HG02678 (cell line): ENCODE measurements around the gene LIPG.
"Not testable (repeated sequence)": the region's sequence is repeated elsewhere in the genome, so short reads cannot be mapped to it uniquely, and the experiment has no call there.

ENCODE experiments used
- ATAC-seq: cut with Tn5 transposase; IDR thresholded peaks from one replicate; pipeline ENCODE4 v1.9.1; 2021; ENCODE audit warnings: mild to moderate bottlenecking, moderate library complexity; ENCODE audit not compliant: unreplicated experiment

LIPG gene

GRCh38 chr18:49561289-49562193 lies at the start of gene LIPG:
Gene LIPG, plus strand, starts transcription at chr18:49562057. Its CDS starts 252 bp downstream, at chr18:49562309.
- ATAC-seq: peak; percentile 81

GRCh38 chr18:49512876-49513275 lies 49.0 kb upstream of the LIPG start:
- ATAC-seq: not testable (repeated sequence)

- ATAC-seq: no peak
These were observed 47.3 kb upstream of the LIPG start for GRCh38 chr18:49514577-49514976.

GRCh38 chr18:49515003-49515402 lies 46.9 kb upstream of the LIPG start:
- ATAC-seq: not testable (repeated sequence)

GRCh38 chr18:49515516-49515915 lies 46.3 kb upstream of the LIPG start:
- ATAC-seq: no peak

DNA sequence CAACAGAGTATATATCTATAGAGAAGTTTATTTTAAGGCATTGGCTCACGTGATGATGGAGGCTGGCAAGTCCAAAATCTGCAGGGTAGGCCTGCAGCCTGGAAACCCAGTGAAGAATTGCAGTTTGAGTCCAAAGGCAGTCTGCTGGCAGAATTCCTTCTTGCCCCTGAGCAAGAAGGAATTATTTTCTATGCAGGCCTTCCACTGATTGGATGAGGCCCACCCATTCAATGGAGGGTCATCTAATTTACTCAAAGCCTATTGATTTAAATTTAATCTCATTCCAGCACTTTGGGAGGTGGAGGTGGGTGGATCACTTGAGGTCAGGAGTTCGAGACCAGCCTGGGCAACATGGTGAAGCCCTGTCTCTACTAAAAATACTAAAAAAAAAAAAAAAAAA lies 44.4 kb upstream of the LIPG start:
- ATAC-seq: no peak

GRCh38 chr18:49519101-49519971 lies 42.5 kb upstream of the LIPG start:
- ATAC-seq: no peak

DNA sequence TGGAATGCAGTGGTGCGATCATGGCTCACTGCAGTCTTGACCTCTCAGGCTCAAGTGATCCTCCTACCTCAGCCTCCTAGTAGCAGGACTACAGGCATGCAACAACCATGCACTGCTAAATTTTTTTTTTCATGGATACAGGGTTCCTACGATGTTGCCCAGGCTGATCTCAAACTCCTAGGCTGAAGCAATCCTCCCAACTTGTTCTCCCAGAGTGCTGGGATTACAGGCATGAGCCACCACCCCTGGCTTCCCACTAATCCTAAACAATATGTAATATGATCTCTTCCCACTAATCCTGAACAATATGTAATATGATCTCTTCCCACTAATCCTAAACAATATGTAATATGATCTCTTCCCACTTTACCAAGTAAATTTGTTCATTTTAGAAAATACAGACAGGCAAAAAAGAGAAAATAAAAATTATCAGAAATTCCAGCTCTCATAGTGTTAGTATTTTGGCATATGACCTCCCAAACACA lies 41.2 kb upstream of the LIPG start:
- ATAC-seq: no peak

DNA sequence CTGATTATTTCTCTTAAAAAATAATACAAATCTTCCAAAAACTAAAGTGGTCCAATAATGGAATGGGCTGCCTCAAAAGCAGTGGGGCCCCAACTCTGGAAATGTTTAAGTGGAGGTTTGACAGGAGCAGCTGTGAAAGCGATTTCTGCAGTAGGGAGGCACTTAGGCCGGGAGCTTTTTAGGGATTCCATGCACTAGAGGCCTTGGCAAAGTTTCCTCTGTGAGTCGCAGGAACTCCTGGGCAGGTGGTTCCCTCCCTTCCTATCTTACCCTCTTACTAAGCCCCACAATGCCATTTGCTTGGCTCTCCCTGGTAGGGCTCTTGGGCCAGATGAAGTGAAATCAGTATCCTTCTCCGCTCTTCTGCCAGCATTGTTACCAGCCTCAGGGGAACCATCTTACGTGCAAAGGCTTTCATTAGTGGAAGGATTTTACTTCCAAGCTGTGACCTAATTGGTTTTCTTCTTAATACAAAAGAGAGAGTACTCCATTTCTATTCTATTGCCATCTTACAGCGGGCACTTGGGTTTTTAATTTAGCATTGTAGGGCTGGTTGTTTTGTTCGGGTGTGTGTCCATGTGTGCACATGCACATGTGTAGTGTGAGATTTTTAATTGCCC lies 40.5 kb upstream of the LIPG start:
- ATAC-seq: no peak

DNA sequence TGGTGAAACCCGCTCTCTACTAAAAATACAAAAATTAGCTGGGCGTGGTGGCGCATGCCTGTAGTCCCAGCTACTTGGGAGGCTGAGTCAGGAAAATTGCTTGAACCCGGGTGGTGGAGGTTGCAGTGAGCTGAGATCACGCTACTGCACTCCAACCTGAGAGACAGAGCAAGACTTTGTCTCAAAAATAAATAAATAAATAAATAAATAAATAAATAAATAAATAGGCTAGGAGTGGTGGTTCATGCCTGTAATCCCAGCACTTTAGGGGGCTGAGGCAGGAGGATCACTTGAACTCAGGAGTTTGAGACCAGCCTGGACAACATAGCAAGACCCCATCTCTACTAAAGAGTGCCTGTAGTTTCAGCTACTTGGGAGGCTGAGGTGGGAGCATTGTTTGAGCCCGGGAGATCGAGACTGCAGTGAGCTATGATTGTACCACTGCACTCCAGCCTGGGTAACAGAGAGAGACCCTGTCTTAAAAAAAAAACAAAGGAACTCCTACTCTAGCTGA lies 38.2 kb upstream of the LIPG start:
- ATAC-seq: not testable (repeated sequence)

GRCh38 chr18:49524349-49524748 lies 37.5 kb upstream of the LIPG start:
- ATAC-seq: no peak

DNA sequence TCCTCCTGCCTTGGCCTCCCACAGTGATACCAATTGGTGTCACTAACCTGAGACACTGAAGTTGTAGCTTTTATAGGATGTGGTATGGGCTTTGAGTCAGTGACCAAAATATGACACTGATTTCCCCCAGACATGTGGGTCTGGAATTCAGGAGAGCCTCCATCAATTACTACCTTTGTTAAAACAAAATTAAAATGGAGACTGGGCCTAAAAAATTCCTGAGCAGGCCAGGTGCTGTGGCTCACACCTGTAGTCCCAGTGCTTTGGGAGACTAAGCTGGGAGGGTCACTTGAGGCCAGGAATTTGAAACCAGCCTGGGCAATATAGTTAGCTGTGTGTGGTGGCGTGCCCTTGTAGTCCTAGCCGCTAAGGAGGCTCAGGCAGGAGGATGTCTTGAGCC lies 36.9 kb upstream of the LIPG start:
- no peak for ATAC-seq

DNA sequence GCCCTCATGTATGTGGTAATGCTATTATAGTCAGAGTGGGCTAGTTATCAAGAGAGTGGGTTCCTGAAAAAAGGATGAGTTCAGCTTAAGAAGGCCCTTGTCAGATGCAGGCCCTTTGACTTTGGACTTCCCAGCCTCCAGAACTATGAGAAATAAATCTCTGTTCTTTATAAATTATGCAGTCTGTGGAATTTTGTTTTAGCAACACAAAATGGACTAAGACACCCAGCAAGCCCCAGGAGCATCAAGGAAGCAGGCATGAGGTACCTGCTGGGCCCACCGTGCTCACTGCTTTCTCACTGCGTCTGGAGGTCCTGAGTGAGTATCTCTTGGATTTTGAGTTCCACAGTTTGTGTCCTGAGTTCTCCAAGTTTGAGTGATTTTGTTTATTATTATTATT lies 35.9 kb upstream of the LIPG start:
- ATAC-seq: no peak

- no peak for ATAC-seq
These were observed 34.1 kb upstream of the LIPG start for GRCh38 chr18:49527631-49528327.

DNA sequence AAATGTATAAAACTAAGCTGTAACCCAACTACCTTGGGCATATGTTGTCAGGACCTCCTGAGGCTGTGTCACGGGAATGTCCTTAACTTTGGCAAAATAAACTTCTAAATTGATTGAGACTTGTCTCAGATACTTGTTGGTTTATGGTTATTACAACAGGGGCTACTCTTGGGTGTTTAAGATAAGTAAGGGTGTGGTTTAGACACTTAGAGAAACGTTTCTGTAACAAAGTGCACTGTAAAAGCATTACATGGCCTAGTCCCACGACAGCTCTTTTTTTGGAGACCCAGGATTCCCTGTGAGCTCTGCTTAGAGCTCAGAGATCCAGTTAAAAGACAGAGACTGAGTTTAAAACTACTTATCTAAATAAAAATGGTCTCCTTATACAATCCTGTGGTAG lies 32.3 kb upstream of the LIPG start:
- no peak for ATAC-seq

DNA sequence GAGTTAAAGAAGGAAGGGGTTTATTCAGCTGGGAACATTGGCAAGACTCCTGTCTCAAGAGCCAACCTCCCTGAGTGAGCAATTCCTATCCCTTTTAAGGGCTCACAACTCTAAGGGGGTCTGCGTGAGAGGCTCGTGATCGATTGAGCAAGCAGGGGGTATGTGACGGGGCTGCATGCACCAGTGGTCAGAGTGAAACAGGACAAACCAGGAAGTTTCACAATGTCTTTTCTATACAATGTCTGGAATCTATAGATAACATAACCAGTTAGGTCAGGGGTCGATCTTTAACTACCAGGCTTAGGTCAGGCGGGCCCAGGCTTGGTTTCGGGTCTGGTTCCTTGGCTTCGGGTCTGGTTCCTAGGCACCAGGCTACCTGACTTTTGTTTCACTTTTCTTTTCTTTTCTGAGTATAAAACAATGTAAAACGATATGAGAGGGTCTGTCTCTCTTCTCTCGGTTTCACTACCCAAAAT lies 30.1 kb upstream of the LIPG start:
- no peak for ATAC-seq

GRCh38 chr18:49534846-49535601 lies 26.8 kb upstream of the LIPG start:
- no peak for ATAC-seq

- ATAC-seq: no peak
These were observed 24.5 kb upstream of the LIPG start for GRCh38 chr18:49537232-49537896.

DNA sequence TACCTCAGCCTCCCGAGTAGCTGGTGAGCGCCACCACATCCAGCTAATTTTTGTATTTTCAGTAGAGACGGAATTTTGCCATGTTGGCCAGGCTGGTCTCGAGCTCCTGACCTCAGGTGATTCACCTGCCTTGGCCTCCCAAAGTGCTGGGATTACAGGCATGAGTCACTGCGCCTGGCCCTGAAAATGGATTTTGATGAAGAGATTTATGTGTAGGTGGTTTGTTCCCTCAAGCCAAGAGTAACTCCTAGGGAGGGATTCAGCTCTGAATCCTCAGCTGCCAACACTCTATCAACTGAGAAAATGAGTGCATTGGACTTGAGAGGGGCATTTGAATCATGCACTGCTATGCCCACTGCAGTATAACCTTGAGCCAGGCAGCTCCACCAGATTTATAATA lies 17.5 kb upstream of the LIPG start:
- no peak for ATAC-seq
